Smooth muscle cell (in vitro differentiated cells): ENCODE results near the gene FUNDC1. TPM values are rescaled to one million over a fixed set of nuclear protein-coding genes. Genes with fewer than 3 reads are reported as not detected.

ENCODE experiments used
- DNase-seq: peaks from one replicate; lab custom pipeline; 2025; ENCODE audit not compliant: unreplicated experiment; lab: John Stamatoyannopoulos, UW
- H2AFZ ChIP-seq: fragments of 200-600 bp; sonication (generic); 2 replicates; pipeline ENCODE4 v1.6.0; 2016; ENCODE audit warnings: antibody characterized with exemption, low read depth, mild to moderate bottlenecking
- H3F3A ChIP-seq: fragments of 200-600 bp; sonication (generic); 2 replicates; pipeline ENCODE4 v1.6.0; 2017; ENCODE audit warnings: antibody characterized with exemption, low read depth
- H3K27ac ChIP-seq: fragments of 200-600 bp; sonication (generic); 2 replicates; pipeline ENCODE4 v1.5.1; 2016; ENCODE audit warnings: low read depth, mild to moderate bottlenecking
- H3K27me3 ChIP-seq: fragments of 200-600 bp; sonication (generic); 2 replicates; pipeline ENCODE4 v1.6.1; 2016; ENCODE audit warnings: low read depth, mild to moderate bottlenecking
- H3K36me3 ChIP-seq: fragments of 200-600 bp; sonication (generic); 2 replicates; pipeline ENCODE4 v1.5.1; 2016; ENCODE audit warnings: low read depth
- H3K4me1 ChIP-seq: fragments of 200-600 bp; sonication (generic); 2 replicates; pipeline ENCODE4 v1.5.1; 2016; ENCODE audit warnings: low read depth
- H3K4me2 ChIP-seq: fragments of 200-600 bp; sonication (generic); 2 replicates; pipeline ENCODE4 v1.6.0; 2016; ENCODE audit warnings: mild to moderate bottlenecking
- H3K4me3 ChIP-seq: fragments of 200-600 bp; sonication (generic); 2 replicates; pipeline ENCODE4 v1.5.1; 2016; ENCODE audit warnings: mild to moderate bottlenecking
- H3K79me2 ChIP-seq: fragments of 200-600 bp; sonication (generic); 2 replicates; pipeline ENCODE4 v1.6.0; 2016; ENCODE audit warnings: low read depth, mild to moderate bottlenecking
- H3K9ac ChIP-seq: fragments of 200-600 bp; sonication (generic); 2 replicates; pipeline ENCODE4 v1.6.0; 2016; ENCODE audit warnings: low read depth
- H3K9me3 ChIP-seq: fragments of 200-600 bp; sonication (generic); replicated peaks from 2 replicates; pipeline ENCODE4 v1.5.1; 2016; ENCODE audit warnings: low read depth
- H4K20me1 ChIP-seq: fragments of 200-600 bp; sonication (generic); 2 replicates; pipeline ENCODE4 v1.6.0; 2016; ENCODE audit warnings: low read depth
- CTCF ChIP-seq: fragments of 200-600 bp; sonication (generic); IDR thresholded peaks from 2 replicates; pipeline ENCODE4 v1.5.1; 2017; ENCODE audit warnings: borderline replicate concordance, mild to moderate bottlenecking, antibody characterized with exemption; ENCODE audit not compliant: insufficient read depth, poor library complexity, severe bottlenecking
- WGBS: methylation state at CpG from one replicate; pipeline ENCODE4 v1.1.7; 2016; ENCODE audit warnings: low lambda C conversion rate; 5-methylcytosine and 5-hydroxymethylcytosine counted together
- polyA plus RNA-seq: library from polyadenylated mRNA; unstranded; fragments of >200 nt; fragmentation: Nextera tagmentation; extraction: Ambion mirVana; gene quantifications from 2 replicates; pipeline ENCODE4 v1.2.1, GENCODE V29; 2016
- total RNA-seq: library from RNA; depleted of rRNA; stranded (reverse); fragments of >200 nt; gene quantifications from 2 replicates; pipeline ENCODE4 v1.2.3, GENCODE V29; 2014

The FUNDC1 gene
- total and polyA plus RNA-seq, 2 experiments from 2014 or later, result 16.8 to 21.6 TPM

- Histone ChIP-seq H2AFZ (no peak overlapping the region), H3K4me2 (no peak overlapping the region), H3K4me3 (no peak overlapping the region), H4K20me1 (no peaks in the 10 kb centered on the region), H3F3A (no peaks in the 10 kb centered on the region), H3K4me1 (no peaks in the 10 kb centered on the region), H3K9me3 (no peaks in the 10 kb centered on the region), H3K27me3 (no peaks in the 10 kb centered on the region), H3K36me3 (no peaks in the 10 kb centered on the region), H3K79me2 (no peaks in the 10 kb centered on the region), H3K9ac (no peak overlapping the region), H3K27ac (no peak overlapping the region)
- 79% methylated on average over 4 of the region's 4 CpGs for WGBS
- TF ChIP-seq CTCF, result no peak
- DNase-seq, result no peak
Observed at GRCh38 chrX:44484607-44485146, 58.0 kb downstream of the FUNDC1 start.

- Histone ChIP-seq H3K4me3 (no peak overlapping the region), H3K9ac (no peak overlapping the region), H2AFZ (no peak overlapping the region), H3K4me1 (no peaks in the 10 kb centered on the region), H3K27ac (no peak overlapping the region), H3K79me2 (no peaks in the 10 kb centered on the region), H3F3A (no peaks in the 10 kb centered on the region), H3K4me2 (no peak overlapping the region), H4K20me1 (no peaks in the 10 kb centered on the region), H3K36me3 (no peaks in the 10 kb centered on the region), H3K9me3 (no peaks in the 10 kb centered on the region), H3K27me3 (no peaks in the 10 kb centered on the region)
- DNase-seq, result no peak
- 85% methylated on average over 8 of the region's 8 CpGs for WGBS
- TF ChIP-seq CTCF, result no peak
Observed at GRCh38 chrX:44483965-44484606, 58.6 kb downstream of the FUNDC1 start.

GRCh38 chrX:44482575-44482974 is 60.1 kb downstream of the FUNDC1 start:
- Histone ChIP-seq H3K4me2 (no peak overlapping the region), H3K4me3 (no peak overlapping the region), H3K27ac (no peak overlapping the region), H3K36me3 (no peaks in the 10 kb centered on the region), H3K4me1 (no peaks in the 10 kb centered on the region), H3K79me2 (no peaks in the 10 kb centered on the region), H2AFZ (no peak overlapping the region), H3K9ac (no peak overlapping the region), H3K9me3 (no peaks in the 10 kb centered on the region), H4K20me1 (no peaks in the 10 kb centered on the region), H3K27me3 (no peaks in the 10 kb centered on the region), H3F3A (no peaks in the 10 kb centered on the region)
- 88% methylated on average over 1 of the region's 1 CpG for WGBS
- no peak for DNase-seq
- no peak for TF ChIP-seq CTCF

- Histone ChIP-seq H3K9me3 (no peaks in the 10 kb centered on the region), H3K9ac (no peak overlapping the region), H2AFZ (no peak overlapping the region), H3K79me2 (no peaks in the 10 kb centered on the region), H3K27ac (no peak overlapping the region), H3K4me3 (no peak overlapping the region), H4K20me1 (no peaks in the 10 kb centered on the region), H3K27me3 (no peaks in the 10 kb centered on the region), H3K4me2 (no peak overlapping the region), H3K36me3 (no peaks in the 10 kb centered on the region), H3K4me1 (no peaks in the 10 kb centered on the region), H3F3A (no peaks in the 10 kb centered on the region)
- 78% methylated on average over 2 of the region's 2 CpGs for WGBS
- no peak for TF ChIP-seq CTCF
- DNase-seq, result no peak
Observed at GRCh38 chrX:44480591-44480990, 62.1 kb downstream of the FUNDC1 start.
